GM18951 (cell line): ENCODE measurements around the gene VPS13D.

Experiments
- POLR2A ChIP-seq: IDR thresholded peaks from 4 replicates; pipeline ENCODE4 v1.6.1; 2011; ENCODE audit warnings: mild to moderate bottlenecking; ENCODE audit not compliant: insufficient read length, insufficient read depth; ENCODE audit errors: extremely low read depth
- in situ Hi-C: fragments of 300-500 bp; cut with MboI; formaldehyde crosslinking; loops from one replicate; pipeline ENCODE4 v1.12.0; 2022; ENCODE audit warnings: low sequenced_read_pairs, mixed read lengths, inconsistent platforms; ENCODE audit not compliant: unreplicated experiment

Gene VPS13D

GRCh38 chr1:12269351-12269750 is 39.5 kb downstream of the VPS13D start:
- in situ Hi-C loops = no loop called here
- TF ChIP-seq POLR2A = no peak

DNA sequence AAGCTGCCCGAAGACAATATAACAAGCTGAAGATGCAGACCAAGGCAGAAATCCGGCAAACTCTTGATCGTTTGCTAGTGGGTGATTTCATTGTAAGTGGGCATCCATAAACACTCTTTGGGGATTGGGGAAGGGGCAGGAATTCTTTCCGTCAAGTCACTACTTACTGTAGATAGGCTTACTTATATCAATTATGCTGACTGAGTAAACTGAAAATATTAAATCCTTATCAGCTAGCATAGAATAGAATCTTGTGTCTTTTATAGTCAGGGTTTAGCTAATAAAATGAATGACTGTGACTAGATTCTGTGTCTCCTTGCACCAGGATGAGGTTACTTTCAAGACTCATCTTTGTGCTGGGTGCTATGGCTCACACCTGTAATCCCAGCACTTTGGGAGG is 41.2 kb downstream of the VPS13D start:
- in situ Hi-C loops = no loop called here
- no peak for TF ChIP-seq POLR2A

DNA sequence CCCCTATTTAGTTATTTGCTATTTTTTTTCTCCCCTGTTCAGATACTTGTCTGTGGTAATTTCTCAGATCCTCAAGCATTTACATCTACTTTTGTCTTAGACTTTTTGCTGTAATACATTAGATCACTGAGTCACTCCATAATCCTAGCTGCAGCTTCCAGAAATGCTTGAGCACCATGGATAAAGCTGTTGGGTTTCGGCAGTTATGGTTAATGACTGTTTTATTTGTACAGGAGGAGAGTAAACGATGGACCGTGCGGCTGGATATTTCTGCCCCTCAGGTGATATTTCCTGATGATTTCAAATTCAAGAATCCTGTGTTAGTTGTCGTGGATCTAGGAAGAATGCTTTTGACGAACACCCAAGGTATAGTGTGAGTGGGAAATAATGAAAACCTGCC is 42.9 kb downstream of the VPS13D start:
- in situ Hi-C loops = no loop called here
- no peak for TF ChIP-seq POLR2A

DNA sequence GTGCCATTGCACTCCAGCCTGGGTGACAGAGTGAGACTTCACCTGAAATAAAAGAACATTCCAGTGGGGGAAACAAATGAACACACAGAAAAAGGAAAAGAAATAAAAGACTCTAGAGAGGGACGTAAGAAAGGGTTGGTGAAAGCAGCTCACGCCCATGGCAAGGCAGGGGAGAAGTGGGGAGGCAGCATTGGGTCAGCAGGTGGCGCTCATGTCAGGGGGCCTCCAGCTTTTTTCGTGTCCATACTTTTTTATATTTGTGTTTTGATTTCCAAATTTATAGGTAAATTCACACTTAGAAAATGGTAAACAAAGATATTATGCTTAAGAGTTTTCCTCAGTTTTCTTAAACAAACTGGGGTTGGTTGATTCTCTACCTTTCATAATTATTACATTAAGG is 45.5 kb downstream of the VPS13D start:
- in situ Hi-C loops = no loop called here
- no peak for TF ChIP-seq POLR2A

DNA sequence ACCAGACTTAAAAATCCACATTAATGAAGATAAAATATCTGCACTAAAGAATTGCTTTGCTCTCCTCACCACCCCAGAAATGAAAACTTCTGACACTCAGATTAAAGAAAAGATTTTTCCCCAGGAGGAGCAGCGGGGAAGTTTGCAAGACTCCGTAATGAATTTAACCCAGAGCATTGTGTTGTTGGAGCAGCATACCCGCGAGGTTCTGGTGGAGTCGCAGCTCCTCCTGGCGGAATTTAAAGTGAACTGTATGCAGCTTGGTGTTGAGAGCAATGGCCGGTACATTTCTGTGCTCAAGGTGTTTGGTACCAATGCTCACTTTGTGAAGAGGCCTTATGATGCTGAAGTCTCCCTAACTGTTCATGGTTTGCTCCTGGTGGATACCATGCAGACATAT is 46.4 kb downstream of the VPS13D start:
- in situ Hi-C loops = no loop called here
- no peak for TF ChIP-seq POLR2A

- in situ Hi-C loops = no loop called here
- no peak for TF ChIP-seq POLR2A
Observed at GRCh38 chr1:12279003-12279402, 49.2 kb downstream of the VPS13D start.

GRCh38 chr1:12279728-12280464 is 50.1 kb downstream of the VPS13D start:
- TF ChIP-seq POLR2A = no peak
- in situ Hi-C loops = no loop called here

- TF ChIP-seq POLR2A = no peak
- in situ Hi-C loops = no loop called here
Observed at GRCh38 chr1:12282142-12282541, 52.3 kb downstream of the VPS13D start.

DNA sequence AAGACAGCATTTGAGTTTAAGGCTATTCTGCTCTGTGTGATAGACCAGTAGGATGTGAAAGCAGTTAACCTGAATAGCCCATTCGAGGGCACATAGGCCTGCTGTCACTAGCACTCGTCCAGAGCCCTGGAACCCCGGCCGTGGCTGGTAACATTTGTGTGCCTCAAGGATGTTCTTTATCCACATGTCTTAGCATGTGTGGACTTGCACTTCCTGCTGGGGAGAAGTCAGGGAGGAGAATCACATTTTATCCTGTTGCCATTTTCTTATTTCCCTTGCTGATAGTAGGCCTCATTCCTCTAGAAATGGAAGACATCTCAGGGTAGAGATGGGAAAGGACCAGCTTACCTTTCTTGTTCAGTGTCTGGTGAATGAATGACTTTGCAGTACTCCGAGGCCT is 54.7 kb downstream of the VPS13D start:
- in situ Hi-C loops = no loop called here
- TF ChIP-seq POLR2A = no peak

DNA sequence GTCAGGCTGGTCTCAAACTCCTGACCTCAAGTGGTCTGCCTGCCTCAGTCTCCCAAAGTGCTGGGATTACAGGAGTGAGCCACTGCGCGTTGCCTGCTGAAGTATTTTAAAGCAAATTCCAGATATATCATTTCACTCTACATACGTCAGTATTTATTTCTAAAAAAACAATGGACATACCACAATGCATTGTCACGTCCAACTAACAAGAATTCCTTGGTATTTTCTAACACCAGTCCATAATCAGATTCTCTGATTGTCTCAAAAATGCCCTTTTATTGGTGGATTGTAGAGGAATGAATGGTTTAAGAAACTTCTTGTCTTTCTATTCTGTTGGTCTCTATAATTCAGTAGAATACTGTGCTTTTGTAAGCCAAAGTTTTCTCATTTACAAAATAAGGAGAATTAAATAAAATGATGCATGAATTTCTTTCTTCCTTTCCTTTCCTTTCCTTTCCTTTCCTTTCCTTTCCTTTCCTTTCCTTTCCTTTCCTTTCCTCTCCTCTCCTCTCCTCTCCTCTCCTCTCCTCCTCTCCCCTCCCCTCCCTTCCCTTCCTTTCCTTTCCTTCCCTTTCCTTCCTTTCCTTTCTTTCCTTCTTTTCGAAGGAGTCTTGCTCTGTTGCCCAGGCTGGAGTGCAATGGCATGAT is 55.8 kb downstream of the VPS13D start:
- in situ Hi-C loops = no loop called here

DNA sequence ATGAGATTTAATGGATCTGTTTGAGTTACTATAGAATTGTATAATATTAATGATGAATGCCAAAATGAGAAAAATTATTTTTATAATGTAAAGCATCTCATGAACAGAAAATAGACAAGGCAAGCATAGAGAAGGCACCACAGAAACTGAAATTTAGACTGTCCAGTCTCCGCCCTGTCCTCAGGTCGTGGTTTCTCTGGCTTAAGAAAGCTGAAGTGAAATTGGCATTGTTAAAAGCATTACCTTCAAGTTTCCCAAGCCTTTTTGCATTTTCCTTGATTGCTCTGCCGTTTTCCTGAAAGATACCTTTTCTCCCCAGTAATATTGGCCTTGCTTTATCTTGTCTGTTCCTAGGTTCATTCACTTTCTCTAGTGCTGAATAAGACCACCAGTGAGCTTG is 58.0 kb downstream of the VPS13D start:
- in situ Hi-C loops = no loop called here
- no peak for TF ChIP-seq POLR2A

More for the DNA sequence above, 55.8 kb downstream of the VPS13D start:
- no peak for TF ChIP-seq POLR2A

GRCh38 chr1:12290828-12291227 is 61.0 kb downstream of the VPS13D start:
- in situ Hi-C loops = no loop called here
- no peak for TF ChIP-seq POLR2A

GRCh38 chr1:12293416-12293815 is 63.6 kb downstream of the VPS13D start:
- TF ChIP-seq POLR2A = no peak
- in situ Hi-C loops = no loop called here

- TF ChIP-seq POLR2A = no peak
- in situ Hi-C loops = no loop called here
Observed at GRCh38 chr1:12294076-12294475, 64.2 kb downstream of the VPS13D start.

GRCh38 chr1:12296016-12296415 is 66.2 kb downstream of the VPS13D start:
- in situ Hi-C loops = no loop called here
- no peak for TF ChIP-seq POLR2A

- in situ Hi-C loops = no loop called here
- TF ChIP-seq POLR2A = no peak
Observed at GRCh38 chr1:12296623-12297022, 66.8 kb downstream of the VPS13D start.
